GM12878 (cell line): ENCODE measurements around the gene GALNS. TPM values are rescaled to one million over a fixed set of nuclear protein-coding genes. Genes with fewer than 3 reads are reported as not detected.

Source experiments
- ATAC-seq: fragments of 200-7000 bp; cut with Tn5 transposase; 3 replicates; pipeline ENCODE4 v1.9.1; 2020; ENCODE audit warnings: mild to moderate bottlenecking, moderate library complexity
- BruUV-seq: library from RNA; stranded (reverse); fragments of 400-500 nt; replicated peaks from 2 replicates; lab custom pipeline; 2021; lab: Mats Ljungman, UMichigan
- CTCF ChIA-PET: fragments of 300-600 bp; sonication (Branson Sonifier 250); formaldehyde crosslinking; extraction: SDS; loops from one replicate; lab custom pipeline; 2021; ENCODE audit warnings: inconsistent platforms; lab: Yijun Ruan, JAX
- POLR2A ChIA-PET: fragments of 350-600 bp; formaldehyde crosslinking; extraction: SDS; loops from one replicate; lab custom pipeline; 2021; ENCODE audit warnings: inconsistent platforms; lab: Charles Lee
- RAD21 ChIA-PET: fragments of 300-600 bp; sonication (Branson Sonifier 250); formaldehyde crosslinking; loops from one replicate; lab custom pipeline; 2023; ENCODE audit warnings: antibody characterized with exemption; ENCODE audit not compliant: unreplicated experiment; lab: Charles Lee
- SMC1A ChIA-PET: fragments of 300-600 bp; sonication (Branson Sonifier 250); formaldehyde crosslinking; loops from one replicate; lab custom pipeline; 2023; ENCODE audit not compliant: unreplicated experiment, uncharacterized antibody; lab: Charles Lee
- DNase-seq: peaks from one replicate; pipeline ENCODE4 v3.0.0-alpha.2; 2011; ENCODE audit warnings: low read depth, low spot score
- FAIRE-seq: peaks from 3 replicates; lab custom pipeline; 2011; peaks lifted over from hg19 to GRCh38; lab: Jason Lieb, UNC
- H2AFZ ChIP-seq: 2 replicates; pipeline ENCODE4 v1.6.0; 2011; ENCODE audit warnings: low read depth, low read length, control low read depth; ENCODE audit not compliant: control insufficient read depth
- H3K27ac ChIP-seq: 2 replicates; pipeline ENCODE4 v1.5.1; 2011; ENCODE audit warnings: control low read depth; ENCODE audit not compliant: control insufficient read depth, insufficient read depth
- H3K27me3 ChIP-seq, 2 experiments: replicated peaks in 1 of 2; 2 replicates each; pipeline versions ENCODE4 v1.6.0 to v1.6.1; 2011; ENCODE audit warnings: low read length in 1 of 2; ENCODE audit not compliant: control insufficient read depth in 2 of 2, insufficient read depth in 2 of 2
- H3K36me3 ChIP-seq, 2 experiments: 2 replicates each; pipeline ENCODE4 v1.5.1; 2011; ENCODE audit warnings: low read length in 1 of 2; ENCODE audit not compliant: control insufficient read depth in 2 of 2, insufficient read depth in 2 of 2
- H3K4me1 ChIP-seq: 2 replicates; pipeline ENCODE4 v1.6.1; 2011; ENCODE audit warnings: mild to moderate bottlenecking, low read length, moderate library complexity, mixed read lengths; ENCODE audit not compliant: control insufficient read depth, insufficient read depth
- H3K4me2 ChIP-seq: 2 replicates; pipeline ENCODE4 v1.6.0; 2011; ENCODE audit warnings: control low read depth; ENCODE audit not compliant: control insufficient read depth, insufficient read depth
- H3K4me3 ChIP-seq: fragments of 200-600 bp; sonication (generic); 2 replicates; pipeline ENCODE4 v1.5.1; 2016
- H3K79me2 ChIP-seq: 2 replicates; pipeline ENCODE4 v1.6.0; 2011; ENCODE audit warnings: low read length; ENCODE audit not compliant: control insufficient read depth, insufficient read depth
- H3K9ac ChIP-seq: 2 replicates; pipeline ENCODE4 v1.8.0; 2011; ENCODE audit warnings: low read length, control low read depth, mixed read lengths; ENCODE audit not compliant: control insufficient read depth, insufficient read depth
- H3K9me3 ChIP-seq: replicated peaks from 3 replicates; pipeline ENCODE4 v1.5.1; 2011; ENCODE audit warnings: mild to moderate bottlenecking, low read length; ENCODE audit not compliant: control insufficient read depth, insufficient read depth
- H4K20me1 ChIP-seq: 2 replicates; pipeline ENCODE4 v1.6.0; 2011; ENCODE audit not compliant: control insufficient read depth, insufficient read depth
- ASH2L ChIP-seq: fragments of 300-600, 200-600 bp; sonication (generic); IDR thresholded peaks from 2 replicates; pipeline ENCODE4 v1.6.1; 2017; ENCODE audit warnings: low read depth, mild to moderate bottlenecking, borderline replicate concordance
- FOS ChIP-seq: IDR thresholded peaks from 3 replicates; pipeline ENCODE4 v1.6.1; 2011; ENCODE audit warnings: borderline replicate concordance; ENCODE audit not compliant: insufficient read length; ENCODE audit errors: extremely low read depth
- KAT2A ChIP-seq: conservative IDR thresholded peaks from 2 replicates; pipeline ENCODE4 v1.6.1; 2011; ENCODE audit warnings: low read depth, low read length; ENCODE audit not compliant: control insufficient read depth
- MEF2A ChIP-seq: IDR thresholded peaks from 2 replicates; pipeline ENCODE4 v1.6.1; 2011; ENCODE audit warnings: low read depth, mild to moderate bottlenecking, low read length, moderate library complexity; ENCODE audit not compliant: insufficient read depth
- MEF2B ChIP-seq: fragments of 450-650 bp; IDR thresholded peaks from 2 replicates; pipeline ENCODE4 v1.6.1; 2018; ENCODE audit warnings: mild to moderate bottlenecking, moderate library complexity; ENCODE audit not compliant: partially characterized antibody, poor library complexity, severe bottlenecking
- MTA2 ChIP-seq: fragments of 450-650 bp; IDR thresholded peaks from 2 replicates; pipeline ENCODE4 v1.6.1; 2016; ENCODE audit warnings: low read depth, mild to moderate bottlenecking, moderate library complexity
- NFXL1 ChIP-seq: fragments of 450-650 bp; IDR thresholded peaks from 2 replicates; pipeline ENCODE4 v1.6.1; 2017; ENCODE audit warnings: antibody characterized with exemption, mild to moderate bottlenecking, borderline replicate concordance
- SREBF2 ChIP-seq: IDR thresholded peaks from 2 replicates; pipeline ENCODE4 v1.6.1; 2012; ENCODE audit warnings: mild to moderate bottlenecking, low read length
- STAT3 ChIP-seq: IDR thresholded peaks from 2 replicates; pipeline ENCODE4 v1.6.1; 2011; ENCODE audit warnings: low read depth, low read length, improper control_type of control experiment
- TBL1XR1 ChIP-seq: IDR thresholded peaks from 2 replicates; pipeline ENCODE4 v1.6.1; 2012; ENCODE audit warnings: low read depth, low read length, improper control_type of control experiment
- TCF3 ChIP-seq: IDR thresholded peaks from 2 replicates; pipeline ENCODE4 v1.6.1; 2012; ENCODE audit warnings: low read depth, mild to moderate bottlenecking, low read length, borderline replicate concordance; ENCODE audit not compliant: insufficient read depth
- TCF7 ChIP-seq: IDR thresholded peaks from 2 replicates; pipeline ENCODE4 v1.6.1; 2014; ENCODE audit warnings: antibody characterized with exemption, borderline replicate concordance
- WGBS: methylation state at CpG from one replicate; pipeline ENCODE4 v1.1.6; 2016; ENCODE audit warnings: low lambda C conversion rate; ENCODE audit not compliant: insufficient replicate concordance, insufficient coverage; ENCODE audit errors: missing lambda C conversion rate; 5-methylcytosine and 5-hydroxymethylcytosine counted together
- in situ Hi-C: fragments of 300-500 bp; cut with MboI; formaldehyde crosslinking; loops from 9 replicates; pipeline ENCODE4 v1.14.3; 2018; ENCODE audit warnings: mixed read lengths
- intact Hi-C: fragments of 100-400 bp; cut with micrococcal nuclease; formaldehyde crosslinking; loops from one replicate; pipeline ENCODE4 v1.14.2; 2022; ENCODE audit not compliant: unreplicated experiment
- polyA plus RNA-seq, 11 experiments: library from polyadenylated mRNA; depleted of rRNA in 4 of 11; unstranded in 6 of 11; stranded (reverse) in 5 of 11; fragments of >200 nt; fragmentation: Nextera tagmentation in 4 of 11; fragmentation: Illumina TruSeq in 1 of 11; extraction: Ambion mirVana in 4 of 11; extraction: Trizol in 1 of 11; gene quantifications; 1 replicate in 1 of 11; 2 replicates in 10 of 11; pipeline versions ENCODE4 v1.2.1 to v1.2.3, GENCODE V29; 2011 to 2016; ENCODE audit warnings: inconsistent platforms in 2 of 11, missing spikeins in 2 of 11, low read depth in 1 of 11
- total RNA-seq, 4 experiments: library from RNA; depleted of rRNA in 3 of 4; stranded (reverse); fragments of >200 nt in 3 of 4; fragmentation: Illumina TruSeq in 1 of 4; extraction: Trizol in 1 of 4; gene quantifications; 2 replicates each; pipeline versions ENCODE4 v1.2.1 to v1.2.3, GENCODE V29; 2013 to 2021
- TF ChIP-seq, protein P1 (sequence below): fragments of 450-650 bp; IDR thresholded peaks from 2 replicates; pipeline ENCODE4 v1.6.1; 2017; ENCODE audit warnings: mild to moderate bottlenecking, low read depth, inconsistent platforms; ENCODE audit not compliant: poor library complexity, severe bottlenecking
- TF ChIP-seq, protein P2 (sequence below): fragments of 450-650 bp; IDR thresholded peaks from 2 replicates; pipeline ENCODE4 v1.6.1; 2017; ENCODE audit warnings: low read depth, mild to moderate bottlenecking, moderate library complexity
- TF ChIP-seq, protein P3 (sequence below), 3 experiments: IDR thresholded peaks in 2 of 3; conservative IDR thresholded peaks in 1 of 3; 2 replicates each; pipeline ENCODE4 v1.5.1; 2011; ENCODE audit warnings: low read depth in 3 of 3, low read length in 3 of 3, mild to moderate bottlenecking in 3 of 3, control low read depth in 2 of 3, moderate library complexity in 2 of 3, inconsistent platforms in 1 of 3, mixed read lengths in 1 of 3; ENCODE audit not compliant: control insufficient read depth in 2 of 3, insufficient read depth in 1 of 3; ENCODE audit errors: extremely low read depth in 1 of 3

Gene GALNS
- total and polyA plus RNA-seq, 10 of the 15 experiments (the other 5 are each of a cell fraction or from before 2014, with no cell fraction given) = 0.37 to 12.4 (median 5.3) TPM

DNA sequence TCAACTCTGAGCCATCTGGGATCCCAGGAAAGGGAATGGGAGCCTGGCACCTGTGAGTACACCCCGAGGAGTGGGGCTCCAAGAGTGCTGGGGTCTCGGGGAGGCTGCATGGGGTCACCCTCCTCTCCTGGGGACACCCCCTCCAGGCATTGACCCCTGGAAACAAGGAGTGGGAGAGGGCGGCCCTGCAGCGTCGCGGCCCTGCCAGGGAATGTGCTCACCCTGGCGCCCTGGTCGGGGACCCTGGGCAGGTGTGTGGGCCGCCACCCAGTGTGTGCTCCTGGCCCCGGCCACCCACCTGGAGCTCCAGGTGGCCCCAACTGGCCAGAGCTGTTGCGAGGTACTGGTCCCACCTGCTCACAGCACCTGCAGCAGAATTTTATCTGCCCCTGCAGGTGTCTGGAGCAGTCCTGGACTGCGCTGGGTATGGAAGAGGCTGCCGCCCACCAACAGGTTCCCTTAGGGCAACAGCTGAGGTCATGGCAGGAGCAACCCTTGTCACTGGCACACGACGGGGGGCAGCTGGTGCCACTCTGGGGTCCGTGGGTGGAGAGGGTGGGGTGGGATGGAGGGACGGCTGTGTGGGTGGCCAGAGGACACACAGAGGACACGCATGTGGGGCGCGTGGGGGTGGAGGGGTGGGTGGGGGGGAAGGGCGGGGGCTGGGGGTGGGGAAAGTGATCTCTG is 15.1 kb upstream of the GALNS start:
- H3K4me3 ChIP-seq = no peak overlapping the region
- in situ Hi-C loops = no loop called here
- 49% methylated on average over 15 of the region's 21 CpGs for WGBS
- ATAC-seq (no peak), FAIRE-seq (no peak), DNase-seq (no peak)
- intact Hi-C loops = no loop called here
- no peak overlapping the region for H3K27ac ChIP-seq
- H2AFZ ChIP-seq = no peak overlapping the region
- H3K4me1 ChIP-seq = no peaks in the 10 kb centered on the region; the same call in 1 of the 2 replicates
- no peaks in the 10 kb centered on the region for H3K79me2 ChIP-seq
- TF ChIP-seq TBL1XR1 = no peak
- no peak for TF ChIP-seq TCF3
- TF ChIP-seq, protein P1, sequence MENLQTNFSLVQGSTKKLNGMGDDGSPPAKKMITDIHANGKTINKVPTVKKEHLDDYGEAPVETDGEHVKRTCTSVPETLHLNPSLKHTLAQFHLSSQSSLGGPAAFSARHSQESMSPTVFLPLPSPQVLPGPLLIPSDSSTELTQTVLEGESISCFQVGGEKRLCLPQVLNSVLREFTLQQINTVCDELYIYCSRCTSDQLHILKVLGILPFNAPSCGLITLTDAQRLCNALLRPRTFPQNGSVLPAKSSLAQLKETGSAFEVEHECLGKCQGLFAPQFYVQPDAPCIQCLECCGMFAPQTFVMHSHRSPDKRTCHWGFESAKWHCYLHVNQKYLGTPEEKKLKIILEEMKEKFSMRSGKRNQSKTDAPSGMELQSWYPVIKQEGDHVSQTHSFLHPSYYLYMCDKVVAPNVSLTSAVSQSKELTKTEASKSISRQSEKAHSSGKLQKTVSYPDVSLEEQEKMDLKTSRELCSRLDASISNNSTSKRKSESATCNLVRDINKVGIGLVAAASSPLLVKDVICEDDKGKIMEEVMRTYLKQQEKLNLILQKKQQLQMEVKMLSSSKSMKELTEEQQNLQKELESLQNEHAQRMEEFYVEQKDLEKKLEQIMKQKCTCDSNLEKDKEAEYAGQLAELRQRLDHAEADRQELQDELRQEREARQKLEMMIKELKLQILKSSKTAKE = no peak
- TF ChIP-seq STAT3 = no peak
- TF ChIP-seq MEF2A = no peak
- TF ChIP-seq KAT2A = no peak
- TF ChIP-seq TCF7 = no peak
- TF ChIP-seq, protein P2, sequence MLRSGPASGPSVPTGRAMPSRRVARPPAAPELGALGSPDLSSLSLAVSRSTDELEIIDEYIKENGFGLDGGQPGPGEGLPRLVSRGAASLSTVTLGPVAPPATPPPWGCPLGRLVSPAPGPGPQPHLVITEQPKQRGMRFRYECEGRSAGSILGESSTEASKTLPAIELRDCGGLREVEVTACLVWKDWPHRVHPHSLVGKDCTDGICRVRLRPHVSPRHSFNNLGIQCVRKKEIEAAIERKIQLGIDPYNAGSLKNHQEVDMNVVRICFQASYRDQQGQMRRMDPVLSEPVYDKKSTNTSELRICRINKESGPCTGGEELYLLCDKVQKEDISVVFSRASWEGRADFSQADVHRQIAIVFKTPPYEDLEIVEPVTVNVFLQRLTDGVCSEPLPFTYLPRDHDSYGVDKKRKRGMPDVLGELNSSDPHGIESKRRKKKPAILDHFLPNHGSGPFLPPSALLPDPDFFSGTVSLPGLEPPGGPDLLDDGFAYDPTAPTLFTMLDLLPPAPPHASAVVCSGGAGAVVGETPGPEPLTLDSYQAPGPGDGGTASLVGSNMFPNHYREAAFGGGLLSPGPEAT = no peak
- TF ChIP-seq SREBF2 = no peak
- TF ChIP-seq ASH2L = no peak
- TF ChIP-seq, protein P3, sequence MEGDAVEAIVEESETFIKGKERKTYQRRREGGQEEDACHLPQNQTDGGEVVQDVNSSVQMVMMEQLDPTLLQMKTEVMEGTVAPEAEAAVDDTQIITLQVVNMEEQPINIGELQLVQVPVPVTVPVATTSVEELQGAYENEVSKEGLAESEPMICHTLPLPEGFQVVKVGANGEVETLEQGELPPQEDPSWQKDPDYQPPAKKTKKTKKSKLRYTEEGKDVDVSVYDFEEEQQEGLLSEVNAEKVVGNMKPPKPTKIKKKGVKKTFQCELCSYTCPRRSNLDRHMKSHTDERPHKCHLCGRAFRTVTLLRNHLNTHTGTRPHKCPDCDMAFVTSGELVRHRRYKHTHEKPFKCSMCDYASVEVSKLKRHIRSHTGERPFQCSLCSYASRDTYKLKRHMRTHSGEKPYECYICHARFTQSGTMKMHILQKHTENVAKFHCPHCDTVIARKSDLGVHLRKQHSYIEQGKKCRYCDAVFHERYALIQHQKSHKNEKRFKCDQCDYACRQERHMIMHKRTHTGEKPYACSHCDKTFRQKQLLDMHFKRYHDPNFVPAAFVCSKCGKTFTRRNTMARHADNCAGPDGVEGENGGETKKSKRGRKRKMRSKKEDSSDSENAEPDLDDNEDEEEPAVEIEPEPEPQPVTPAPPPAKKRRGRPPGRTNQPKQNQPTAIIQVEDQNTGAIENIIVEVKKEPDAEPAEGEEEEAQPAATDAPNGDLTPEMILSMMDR (IDR thresholded peaks at IDR 0.05 in 2 of 3, conservative IDR thresholded peaks at IDR 0.05 in 1 of 3; ENCODE audit: control insufficient read depth in 2 of 3, extremely low read depth in 1 of 3, insufficient read depth in 1 of 3, low read depth in 3 of 3, low read length in 3 of 3) = no peak
- no peak for TF ChIP-seq FOS
- TF ChIP-seq MEF2B = no peak
- TF ChIP-seq NFXL1 = no peak
- TF ChIP-seq MTA2 = no peak
- ChIA-PET CTCF (no interaction called here), RAD21 (no interaction called here), SMC1A (no interaction called here), POLR2A (no interaction called here)
- no peaks in the 10 kb centered on the region for H3K9me3 ChIP-seq
- no peaks in the 10 kb centered on the region for H4K20me1 ChIP-seq
- no TSS peak for BruUV-seq
- H3K4me2 ChIP-seq = 0 out of 2 replicates have a peak overlapping the region, but pooled peaks have one; percentile 42
- no peak overlapping the region for H3K9ac ChIP-seq
- H3K36me3 ChIP-seq = no peaks in the 10 kb centered on the region
- peaks cover 4 to 6% of the 10 kb centered on the region in 2 experiments for H3K27me3 ChIP-seq
